HG03066 (cell line): ENCODE measurements around the gene EPHB1.
"Not testable (repeated sequence)": the region's sequence is repeated elsewhere in the genome, so short reads cannot be mapped to it uniquely, and the experiment has no call there.

Experiments used
- ATAC-seq: cut with Tn5 transposase; IDR thresholded peaks from one replicate; pipeline ENCODE4 v1.9.1; 2021; ENCODE audit warnings: low read depth; ENCODE audit not compliant: unreplicated experiment

The EPHB1 gene

DNA sequence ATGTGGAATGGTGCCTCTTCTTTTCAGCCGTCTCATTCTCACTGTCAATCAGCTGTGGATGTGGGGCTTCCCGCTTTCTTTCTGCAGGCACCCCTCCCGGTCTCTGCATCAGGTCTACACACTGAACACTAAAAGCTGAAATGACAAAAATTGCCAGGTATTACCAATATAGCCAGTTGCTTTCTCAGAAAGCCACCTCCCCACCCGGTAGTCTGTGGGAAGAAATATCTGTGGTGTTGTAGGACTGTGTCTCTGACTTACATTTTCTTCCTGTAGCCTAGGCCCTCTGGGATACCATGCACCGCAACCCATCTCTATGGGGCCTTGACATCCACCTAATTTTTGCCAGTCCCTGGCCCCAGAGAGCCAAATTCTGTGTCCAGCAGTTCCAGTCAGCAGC is 19.2 kb upstream of the EPHB1 start:
- ATAC-seq = no peak

GRCh38 chr3:134776518-134776917 is 18.5 kb upstream of the EPHB1 start:
- ATAC-seq = no peak

DNA sequence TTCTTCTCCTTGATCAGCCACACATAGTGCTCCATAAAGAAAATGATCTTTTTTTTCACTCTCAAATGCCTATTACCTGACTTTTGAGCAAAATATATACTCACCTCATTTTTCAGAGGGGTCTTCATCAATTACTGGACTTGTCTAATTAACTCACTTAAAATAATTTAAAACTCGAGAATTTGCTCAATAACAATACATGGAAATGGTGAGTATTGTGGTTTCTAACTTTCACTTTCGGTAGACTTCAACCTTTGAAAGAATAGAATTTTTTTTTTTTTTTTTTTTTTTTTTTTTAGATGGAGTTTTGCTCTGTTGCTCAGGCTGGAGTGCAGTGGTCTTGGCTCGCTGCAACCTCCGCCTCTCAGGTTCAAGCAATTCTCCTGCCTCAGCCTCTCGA is 17.7 kb upstream of the EPHB1 start:
- ATAC-seq = no peak

GRCh38 chr3:134788283-134788682 is 6.8 kb upstream of the EPHB1 start:
- ATAC-seq = not testable (repeated sequence)

GRCh38 chr3:134790065-134790464 is 5.0 kb upstream of the EPHB1 start:
- no peak for ATAC-seq

GRCh38 chr3:134791992-134792391 is 3.1 kb upstream of the EPHB1 start:
- ATAC-seq = no peak

- no peak for ATAC-seq
Observed at GRCh38 chr3:134792700-134793099, 2.4 kb upstream of the EPHB1 start.

DNA sequence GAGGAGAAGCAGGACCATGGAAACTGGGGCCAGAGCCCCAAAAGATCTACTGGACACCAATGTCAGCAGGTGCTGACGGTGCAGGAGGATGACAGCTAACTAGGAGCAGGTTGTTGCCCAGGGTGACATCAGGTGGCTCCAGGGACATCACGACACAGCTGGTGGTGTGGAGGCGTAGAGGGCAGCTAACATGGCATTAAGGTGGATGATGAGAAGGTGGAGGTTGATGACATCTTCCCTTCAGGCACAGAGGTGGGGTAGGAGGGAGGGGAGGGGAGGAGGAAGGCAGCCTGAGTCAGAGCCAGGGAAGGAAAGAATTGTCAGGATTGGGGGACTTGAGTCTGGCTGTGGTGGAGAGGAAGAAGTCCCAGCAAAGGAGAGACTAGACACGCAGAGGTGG is 1.5 kb upstream of the EPHB1 start:
- no peak for ATAC-seq

DNA sequence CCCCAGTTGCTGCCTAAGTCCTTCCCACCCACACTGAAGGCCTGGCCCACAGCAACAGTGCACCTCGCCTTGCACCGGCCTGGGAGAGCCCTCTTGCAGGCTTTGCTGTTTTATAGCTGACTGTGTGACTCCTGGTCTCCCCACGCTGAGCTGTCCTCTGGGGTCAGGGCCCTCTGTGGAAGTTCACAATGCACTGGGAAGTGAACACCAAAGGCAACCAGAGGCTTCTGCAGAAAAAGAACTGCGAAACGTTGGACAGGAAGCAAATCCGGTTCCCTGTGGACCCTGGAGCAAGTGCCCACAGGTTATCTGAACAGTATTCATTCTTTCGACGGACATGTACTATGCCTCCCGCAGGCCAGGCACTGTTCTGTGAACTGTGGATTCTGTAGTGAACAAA is 737 bp upstream of the EPHB1 start:
- no peak for ATAC-seq

- ATAC-seq = peak; percentile 13
Observed at GRCh38 chr3:134795746-134796280, 753 bp downstream of the EPHB1 start.

GRCh38 chr3:134796281-134797056 is 1.4 kb downstream of the EPHB1 start:
- ATAC-seq = no peak

- ATAC-seq = no peak
Observed at GRCh38 chr3:134797057-134797740, 2.1 kb downstream of the EPHB1 start.

GRCh38 chr3:134797741-134798451 is 2.8 kb downstream of the EPHB1 start:
- ATAC-seq = no peak

DNA sequence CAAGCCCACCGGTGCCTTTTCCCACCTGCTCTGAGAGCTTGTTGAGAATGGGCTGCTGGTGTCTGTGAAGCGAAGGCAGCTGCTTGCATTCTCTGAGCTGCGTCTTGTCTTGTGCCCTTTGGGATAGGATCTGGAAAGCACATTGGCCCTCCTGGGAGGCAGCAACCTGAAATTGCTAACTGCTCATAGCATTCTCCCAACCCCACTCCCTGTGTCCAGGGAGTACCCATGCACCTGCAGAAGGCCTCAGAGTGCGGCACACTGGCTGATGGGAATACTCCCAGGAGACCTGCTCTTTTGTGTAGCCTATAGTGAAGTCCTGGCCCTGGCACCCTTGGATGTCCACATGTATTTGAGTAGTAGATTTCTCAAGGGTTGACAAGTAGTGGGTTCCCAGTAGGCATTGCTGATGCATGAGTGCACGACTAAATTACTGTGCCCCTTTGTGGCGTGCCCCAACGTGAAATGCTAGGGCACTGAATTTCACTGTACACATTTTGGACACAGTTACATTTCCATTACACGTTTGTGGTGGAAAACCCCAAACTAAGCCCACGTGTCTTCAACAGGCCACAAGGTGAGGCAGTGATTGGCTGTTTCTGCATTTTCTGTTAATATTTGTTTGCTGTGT is 3.7 kb downstream of the EPHB1 start:
- ATAC-seq = no peak

GRCh38 chr3:134799393-134799792 is 4.3 kb downstream of the EPHB1 start:
- ATAC-seq = no peak

DNA sequence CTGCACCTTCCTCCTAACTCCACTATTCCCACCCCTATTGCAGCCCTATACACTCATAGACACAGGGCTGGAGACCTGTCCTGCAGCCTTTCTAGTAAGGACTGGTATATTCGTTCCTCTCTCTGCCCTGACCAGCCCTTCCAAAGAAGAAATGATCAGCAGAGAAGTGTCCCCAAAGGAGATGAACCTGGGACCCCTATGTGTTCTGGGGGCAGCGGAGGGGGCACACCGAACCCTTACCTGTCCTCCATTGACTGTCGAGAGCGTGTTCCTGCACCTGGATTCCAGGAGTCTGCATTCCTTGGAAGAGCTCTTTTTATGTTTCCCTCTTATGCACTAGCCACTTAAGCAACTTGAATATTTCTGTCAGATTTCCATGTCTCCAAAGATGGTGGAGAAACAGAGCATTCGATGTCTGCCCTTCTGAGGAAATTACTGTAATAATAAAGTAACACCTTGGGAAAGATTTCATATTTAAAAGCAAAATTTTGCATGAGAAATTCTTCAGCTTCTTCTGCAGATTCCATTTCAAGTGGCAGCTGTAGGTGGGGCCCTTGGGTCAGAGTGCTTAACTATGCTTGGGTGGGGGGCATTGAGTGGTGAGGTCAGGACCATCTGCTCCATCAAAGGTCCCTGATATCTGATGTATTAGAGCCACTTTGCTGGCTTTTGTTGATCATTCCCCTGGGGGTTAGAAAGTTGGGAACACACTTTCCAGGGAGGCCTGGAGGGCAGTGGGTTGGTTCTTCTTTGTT is 6.3 kb downstream of the EPHB1 start:
- no peak for ATAC-seq

- no peak for ATAC-seq
Observed at GRCh38 chr3:134802428-134803050, 7.5 kb downstream of the EPHB1 start.

DNA sequence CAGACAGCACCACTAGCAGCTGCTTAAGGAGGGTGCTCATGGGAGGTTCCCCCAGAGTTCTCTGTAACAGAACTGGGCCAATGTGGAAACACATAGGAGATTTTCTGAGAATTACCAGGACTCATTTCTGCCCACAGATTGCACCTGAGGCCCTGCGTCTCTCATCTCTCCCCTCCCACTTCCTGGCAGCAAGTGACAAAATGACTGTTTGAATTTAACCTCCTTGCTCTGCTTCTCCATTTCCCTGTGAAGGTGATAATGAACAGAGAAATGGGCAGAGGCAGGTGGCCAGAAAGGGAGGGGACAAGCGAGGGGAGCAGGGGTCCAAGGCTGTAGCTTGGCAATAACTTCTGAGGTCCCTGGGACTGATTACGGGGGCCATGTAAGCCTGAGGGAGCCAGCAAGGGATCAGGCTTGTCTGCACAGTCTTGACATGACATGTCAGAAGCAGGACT is 8.0 kb downstream of the EPHB1 start:
- peak; percentile 74 for ATAC-seq

- ATAC-seq = no peak
Observed at GRCh38 chr3:134803652-134804051, 8.6 kb downstream of the EPHB1 start.
